Thyroid gland (tissue), 4 donors: ENCODE results near the gene FBRSL1.

Experiments used
- POLR2A ChIP-seq, 2 donors: fragments of 450-650 bp; IDR thresholded peaks; one replicate each; pipeline ENCODE4 v1.6.1; 2017; ENCODE audit warnings: antibody characterized with exemption in 2 of 2, mild to moderate bottlenecking in 2 of 2, moderate library complexity in 1 of 2
- TF ChIP-seq, protein P1 (sequence below), 6 experiments: fragments of 200-600 bp in 3 of 6; fragments of 450-650 bp in 3 of 6; sonication (generic) in 3 of 6; IDR thresholded peaks; one replicate each; pipeline ENCODE4 v1.5.1; 2016 to 2019; ENCODE audit warnings: antibody characterized with exemption in 6 of 6, mild to moderate bottlenecking in 2 of 6, inconsistent platforms in 1 of 6, moderate library complexity in 1 of 6

DNA sequence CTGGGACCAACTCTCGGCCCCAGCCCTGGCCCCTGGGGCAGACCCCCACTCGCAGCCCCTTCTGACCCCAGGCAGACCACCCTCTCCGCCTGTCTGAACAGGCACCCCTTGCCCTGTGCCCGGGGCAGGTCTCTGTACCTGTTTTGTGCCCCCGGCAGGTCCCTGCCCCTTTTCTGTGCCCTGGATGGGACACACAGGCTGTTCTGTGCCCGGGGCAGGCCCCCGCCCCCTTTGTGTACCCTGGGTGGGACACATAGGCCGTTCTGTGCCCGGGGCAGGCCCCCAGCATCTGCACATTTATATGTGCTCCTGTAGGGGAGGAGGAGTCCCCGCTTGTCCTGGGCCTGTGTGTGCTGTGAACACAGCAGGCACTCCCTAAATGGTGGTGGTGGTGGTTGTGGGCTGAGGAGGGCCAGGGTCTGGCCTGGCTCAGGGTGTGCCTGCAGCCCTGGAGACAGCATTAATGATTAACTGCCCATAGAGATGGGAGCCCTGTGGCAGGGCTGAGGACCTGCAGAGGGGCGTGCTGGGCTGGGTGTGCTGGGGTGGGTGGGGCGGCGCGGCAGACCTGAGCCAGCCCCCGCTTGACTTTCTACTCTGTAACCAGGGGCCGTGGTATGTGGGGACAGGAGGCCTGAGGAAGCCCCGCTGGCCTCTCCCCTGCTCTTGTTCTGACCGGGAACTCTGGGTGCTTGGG, 3.7 kb downstream of the FBRSL1 start:
- TF ChIP-seq, protein P1, sequence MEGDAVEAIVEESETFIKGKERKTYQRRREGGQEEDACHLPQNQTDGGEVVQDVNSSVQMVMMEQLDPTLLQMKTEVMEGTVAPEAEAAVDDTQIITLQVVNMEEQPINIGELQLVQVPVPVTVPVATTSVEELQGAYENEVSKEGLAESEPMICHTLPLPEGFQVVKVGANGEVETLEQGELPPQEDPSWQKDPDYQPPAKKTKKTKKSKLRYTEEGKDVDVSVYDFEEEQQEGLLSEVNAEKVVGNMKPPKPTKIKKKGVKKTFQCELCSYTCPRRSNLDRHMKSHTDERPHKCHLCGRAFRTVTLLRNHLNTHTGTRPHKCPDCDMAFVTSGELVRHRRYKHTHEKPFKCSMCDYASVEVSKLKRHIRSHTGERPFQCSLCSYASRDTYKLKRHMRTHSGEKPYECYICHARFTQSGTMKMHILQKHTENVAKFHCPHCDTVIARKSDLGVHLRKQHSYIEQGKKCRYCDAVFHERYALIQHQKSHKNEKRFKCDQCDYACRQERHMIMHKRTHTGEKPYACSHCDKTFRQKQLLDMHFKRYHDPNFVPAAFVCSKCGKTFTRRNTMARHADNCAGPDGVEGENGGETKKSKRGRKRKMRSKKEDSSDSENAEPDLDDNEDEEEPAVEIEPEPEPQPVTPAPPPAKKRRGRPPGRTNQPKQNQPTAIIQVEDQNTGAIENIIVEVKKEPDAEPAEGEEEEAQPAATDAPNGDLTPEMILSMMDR (IDR thresholded peaks at IDR 0.05) = no peak
- TF ChIP-seq POLR2A (IDR thresholded peaks at IDR 0.05) = no peak
